LNCaP clone FGC (cell line): Measurements from ENCODE around the gene AGAP2.

ENCODE experiments used
- DNase-seq: peaks from one replicate; pipeline ENCODE4 v3.0.0-alpha.2; 2011; ENCODE audit warnings: low read depth
- H3K4me3 ChIP-seq: 2 replicates; pipeline ENCODE4 v1.5.1; 2011; ENCODE audit warnings: mild to moderate bottlenecking, low read depth, low read length, control low read depth
- TF ChIP-seq, protein P1 (sequence below): IDR thresholded peaks from 2 replicates; pipeline ENCODE4 v1.5.1; 2012; ENCODE audit warnings: mild to moderate bottlenecking; ENCODE audit not compliant: control insufficient read depth, insufficient read depth; ENCODE audit errors: extremely low read depth

AGAP2 gene

DNA sequence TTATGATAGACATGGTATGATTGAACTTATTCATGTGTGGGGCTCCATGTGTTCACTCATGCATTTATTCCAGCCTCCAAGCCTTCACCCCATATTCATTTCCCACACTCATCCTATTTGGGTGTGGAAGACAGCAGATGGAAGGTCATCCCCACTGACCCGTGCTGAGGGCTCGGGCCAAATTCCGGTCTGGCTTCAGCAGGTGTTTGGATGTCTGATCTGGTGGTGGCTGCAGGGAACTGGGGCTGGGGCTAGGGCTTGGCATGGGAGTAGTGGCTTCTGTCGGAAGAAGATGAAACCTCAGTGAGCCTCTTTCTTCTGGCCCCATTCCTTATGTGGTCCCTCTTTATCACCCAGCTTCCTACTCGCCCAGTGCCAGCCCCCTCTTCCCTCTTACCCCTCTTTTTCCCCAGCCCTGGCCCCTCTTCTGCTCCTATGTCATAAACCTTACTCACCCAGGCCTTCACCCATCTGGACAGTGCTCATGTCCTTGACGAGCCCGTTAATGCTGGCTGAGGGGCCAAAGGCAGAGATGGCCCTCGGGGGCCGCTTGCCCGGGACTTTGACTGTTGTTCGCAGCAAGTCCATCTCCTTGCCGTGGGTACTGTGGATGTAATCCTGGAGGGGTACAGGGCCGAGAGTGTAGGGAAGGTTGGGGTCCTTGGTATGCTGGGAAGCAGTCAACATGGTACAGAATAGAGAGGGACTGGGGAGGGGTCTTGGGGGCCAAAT is 8.0 kb downstream of the AGAP2 start:
- H3K4me3 ChIP-seq = no peak overlapping the region
- TF ChIP-seq, protein P1, sequence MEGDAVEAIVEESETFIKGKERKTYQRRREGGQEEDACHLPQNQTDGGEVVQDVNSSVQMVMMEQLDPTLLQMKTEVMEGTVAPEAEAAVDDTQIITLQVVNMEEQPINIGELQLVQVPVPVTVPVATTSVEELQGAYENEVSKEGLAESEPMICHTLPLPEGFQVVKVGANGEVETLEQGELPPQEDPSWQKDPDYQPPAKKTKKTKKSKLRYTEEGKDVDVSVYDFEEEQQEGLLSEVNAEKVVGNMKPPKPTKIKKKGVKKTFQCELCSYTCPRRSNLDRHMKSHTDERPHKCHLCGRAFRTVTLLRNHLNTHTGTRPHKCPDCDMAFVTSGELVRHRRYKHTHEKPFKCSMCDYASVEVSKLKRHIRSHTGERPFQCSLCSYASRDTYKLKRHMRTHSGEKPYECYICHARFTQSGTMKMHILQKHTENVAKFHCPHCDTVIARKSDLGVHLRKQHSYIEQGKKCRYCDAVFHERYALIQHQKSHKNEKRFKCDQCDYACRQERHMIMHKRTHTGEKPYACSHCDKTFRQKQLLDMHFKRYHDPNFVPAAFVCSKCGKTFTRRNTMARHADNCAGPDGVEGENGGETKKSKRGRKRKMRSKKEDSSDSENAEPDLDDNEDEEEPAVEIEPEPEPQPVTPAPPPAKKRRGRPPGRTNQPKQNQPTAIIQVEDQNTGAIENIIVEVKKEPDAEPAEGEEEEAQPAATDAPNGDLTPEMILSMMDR = no peak

DNA sequence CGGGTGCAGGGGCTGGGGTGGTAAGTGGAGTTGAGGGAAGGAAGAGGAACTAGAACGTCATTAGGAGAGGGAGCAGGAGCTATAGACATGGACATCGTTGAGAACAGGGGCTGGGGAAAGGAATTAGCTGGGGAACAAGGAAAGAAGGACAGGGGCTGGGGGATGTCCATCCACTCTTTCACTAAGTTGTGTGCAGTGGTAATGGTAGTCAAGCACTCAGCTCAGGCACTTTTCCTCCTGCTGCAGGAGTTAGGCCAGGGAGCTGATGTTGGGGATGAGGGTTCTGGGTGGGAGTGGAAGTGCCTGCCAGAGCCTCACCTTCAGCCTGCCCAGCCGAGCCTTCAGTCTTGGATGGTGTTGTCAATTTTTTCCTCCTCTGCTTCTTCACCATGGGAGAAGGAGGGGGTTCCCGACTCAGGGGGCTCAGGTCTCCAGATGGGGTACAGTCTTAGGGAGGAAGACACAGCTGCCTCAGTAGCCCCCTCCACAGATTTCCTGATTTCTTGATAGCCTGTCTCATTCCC is 9.2 kb downstream of the AGAP2 start:
- DNase-seq = no peak
- TF ChIP-seq, protein P1 = no peak
- H3K4me3 ChIP-seq = no peak overlapping the region

More for the DNA sequence above, 8.0 kb downstream of the AGAP2 start:
- no peak for DNase-seq

DNA sequence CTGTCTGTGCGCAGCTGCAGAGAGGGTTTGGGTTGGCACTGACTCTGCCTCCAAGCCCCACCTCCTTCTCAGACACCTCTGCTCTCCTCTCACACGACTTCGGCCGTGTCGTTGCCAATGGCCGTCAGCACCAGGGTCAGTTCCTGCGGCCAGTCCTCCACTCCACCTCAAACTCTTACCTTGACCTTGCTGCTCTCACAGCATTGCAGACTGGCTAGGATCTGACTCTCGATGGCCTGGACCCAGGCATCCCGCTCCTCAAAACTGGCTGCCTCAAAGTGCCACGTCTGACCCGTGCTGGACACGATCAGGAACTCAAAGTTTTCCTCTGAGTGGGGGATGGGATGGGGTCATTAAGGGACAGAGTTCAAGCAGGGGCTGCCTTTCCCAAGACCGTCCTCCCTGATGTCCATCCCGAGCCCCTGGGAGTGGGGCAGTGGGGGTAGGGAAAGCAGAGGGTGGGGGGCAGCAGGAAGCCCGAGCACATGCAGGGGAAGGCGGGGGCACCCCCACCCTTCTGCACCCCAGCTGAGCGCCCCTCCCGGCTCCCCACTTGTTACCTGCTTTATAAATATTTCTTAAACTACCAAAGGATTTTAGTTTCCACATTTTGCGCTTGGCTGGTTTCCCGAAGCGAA is 10.7 kb downstream of the AGAP2 start:
- H3K4me3 ChIP-seq = peak overlapping the region; percentile 53
- peak; percentile 59 for DNase-seq
- TF ChIP-seq, protein P1 = no peak

DNA sequence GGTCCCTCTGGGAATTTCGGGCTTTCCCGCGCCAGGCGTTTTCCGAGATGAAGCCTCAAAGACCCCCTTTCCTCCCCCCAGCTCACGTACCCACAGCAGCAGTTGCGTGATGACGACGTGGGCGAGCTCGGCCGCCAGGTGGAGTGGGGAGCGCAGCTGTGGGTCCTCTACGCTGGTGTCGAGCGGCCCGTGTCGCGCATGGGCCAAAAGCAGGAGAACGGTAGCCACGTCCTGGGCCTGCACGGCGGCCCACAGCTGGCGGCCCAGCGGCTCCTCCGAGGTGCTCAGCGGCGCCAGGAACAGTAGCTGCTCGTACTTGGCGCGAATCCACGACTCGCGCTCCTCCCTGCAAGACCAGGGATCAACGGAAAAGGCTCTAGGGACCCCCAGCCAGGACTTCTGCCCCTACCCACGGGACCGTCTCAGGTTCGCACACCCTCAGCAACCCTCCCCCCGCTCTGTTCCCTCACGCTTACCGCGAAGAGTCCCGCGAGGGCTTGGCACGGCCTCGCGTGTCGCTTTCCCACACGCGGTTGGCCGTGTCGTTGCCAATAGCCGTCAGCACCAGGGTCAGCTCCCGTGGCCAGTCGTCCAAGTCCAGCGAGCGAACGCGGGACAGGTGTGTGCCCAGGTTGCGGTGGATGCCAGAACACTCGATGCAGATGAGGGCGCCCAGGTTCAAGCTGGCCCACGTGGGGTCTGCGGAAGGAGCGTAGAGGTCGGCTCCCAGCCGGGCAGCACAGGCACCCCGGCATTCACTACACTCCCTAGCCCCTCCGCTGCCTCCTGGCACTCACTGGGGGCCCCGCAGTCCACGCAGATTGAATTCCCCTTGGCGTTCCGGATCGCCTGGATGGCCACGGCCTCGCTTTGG is 11.4 kb downstream of the AGAP2 start:
- TF ChIP-seq, protein P1 = no peak
- peak; percentile 40 for DNase-seq
- H3K4me3 ChIP-seq = peak overlapping the region; percentile 53

DNA sequence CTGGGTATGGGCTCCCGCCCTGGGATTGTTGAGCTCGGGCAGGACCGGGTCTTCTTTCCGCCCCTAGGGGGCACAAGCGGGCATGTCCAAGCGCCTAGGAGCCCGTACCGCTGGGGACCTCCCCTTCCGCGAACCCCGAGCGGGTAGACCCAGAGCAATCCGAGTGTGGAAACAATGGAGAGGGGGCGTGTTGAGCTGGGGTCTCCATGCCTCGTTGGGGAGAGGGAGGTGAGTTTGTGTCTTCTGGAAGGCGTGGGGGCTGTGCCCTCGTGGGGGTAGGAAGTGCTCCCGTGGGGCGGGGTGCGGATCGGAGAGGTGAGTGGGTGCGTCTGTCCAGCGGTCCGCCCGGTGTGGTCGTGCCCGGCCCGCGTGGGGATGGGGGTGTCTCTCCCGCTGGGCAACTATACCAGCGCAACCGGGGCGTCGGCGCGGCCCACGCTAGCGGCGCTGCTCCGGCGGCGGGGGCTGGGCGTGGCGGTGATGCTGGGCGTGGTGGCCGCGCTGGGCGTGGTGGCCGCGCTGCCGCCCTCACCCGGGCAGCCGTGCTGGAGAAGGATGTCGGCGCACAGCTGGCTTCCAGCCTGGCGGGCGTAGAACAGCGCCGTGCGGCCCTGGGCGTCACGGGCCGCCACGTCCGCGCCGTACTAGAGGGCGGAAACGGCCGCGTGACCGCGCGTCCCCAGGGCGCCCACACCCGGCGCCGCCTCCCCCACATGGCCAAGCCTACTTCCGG is 12.2 kb downstream of the AGAP2 start:
- TF ChIP-seq, protein P1 = peak; percentile 62
- no peak for DNase-seq
- peak overlapping the region; percentile 53 for H3K4me3 ChIP-seq

DNA sequence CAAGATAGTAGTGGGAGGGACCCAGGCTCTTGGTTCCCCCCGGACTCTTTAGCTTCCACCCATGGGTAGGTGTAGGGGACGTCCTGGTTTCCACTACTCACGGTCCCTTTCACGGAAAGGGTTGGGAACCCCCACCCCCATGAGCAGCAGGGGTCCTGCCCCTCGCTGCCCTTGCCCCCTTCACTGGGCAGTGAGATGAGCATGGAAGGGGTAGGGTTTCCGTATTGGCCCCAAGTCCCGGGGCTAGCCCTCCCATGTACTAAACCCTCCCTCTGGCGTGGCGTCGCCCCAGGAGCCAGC is 12.7 kb downstream of the AGAP2 start:
- no peak for DNase-seq
- H3K4me3 ChIP-seq = peak overlapping the region; percentile 53
- TF ChIP-seq, protein P1 = no peak
